Tibial nerve (tissue), 4 donors: ENCODE measurements around the gene NIPAL4.

Source experiments
- CTCF ChIP-seq, 5 experiments: fragments of 200-600 bp in 3 of 5; fragments of 450-650 bp in 2 of 5; sonication (generic) in 3 of 5; IDR thresholded peaks; one replicate each; pipeline ENCODE4 v1.5.1; 2016 to 2019; ENCODE audit warnings: antibody characterized with exemption in 5 of 5, mild to moderate bottlenecking in 3 of 5, moderate library complexity in 2 of 5
- EP300 ChIP-seq, 2 donors: sonication (generic); formaldehyde crosslinking; IDR thresholded peaks; one replicate each; pipeline ENCODE4 v1.6.1; 2017; ENCODE audit warnings: antibody characterized with exemption in 2 of 2, mild to moderate bottlenecking in 1 of 2

DNA sequence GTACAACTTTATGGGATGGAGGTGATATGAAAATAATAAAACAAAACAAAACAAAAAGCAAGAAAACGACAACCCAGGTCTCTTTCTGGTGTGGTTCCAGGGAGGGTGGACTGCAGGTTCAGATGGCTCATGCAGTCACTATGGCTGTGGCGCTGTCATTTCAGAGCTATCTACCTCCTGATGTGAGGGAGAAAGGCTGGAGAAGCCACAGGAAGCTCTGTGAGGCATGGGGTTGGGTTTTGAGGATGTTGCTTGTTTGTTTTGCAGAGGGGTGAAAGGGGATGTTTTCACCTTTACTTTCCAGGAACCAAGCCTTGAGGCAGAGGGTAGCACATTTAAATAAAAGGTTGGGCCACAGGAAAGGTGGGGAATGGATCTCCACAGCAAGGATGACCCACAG is 18.7 kb downstream of the NIPAL4 start:
- TF ChIP-seq EP300 (IDR thresholded peaks at IDR 0.05) (no peak), CTCF (IDR thresholded peaks at IDR 0.05) (no peak)
